ENCODE results near the gene SEL1L3.

DNA sequence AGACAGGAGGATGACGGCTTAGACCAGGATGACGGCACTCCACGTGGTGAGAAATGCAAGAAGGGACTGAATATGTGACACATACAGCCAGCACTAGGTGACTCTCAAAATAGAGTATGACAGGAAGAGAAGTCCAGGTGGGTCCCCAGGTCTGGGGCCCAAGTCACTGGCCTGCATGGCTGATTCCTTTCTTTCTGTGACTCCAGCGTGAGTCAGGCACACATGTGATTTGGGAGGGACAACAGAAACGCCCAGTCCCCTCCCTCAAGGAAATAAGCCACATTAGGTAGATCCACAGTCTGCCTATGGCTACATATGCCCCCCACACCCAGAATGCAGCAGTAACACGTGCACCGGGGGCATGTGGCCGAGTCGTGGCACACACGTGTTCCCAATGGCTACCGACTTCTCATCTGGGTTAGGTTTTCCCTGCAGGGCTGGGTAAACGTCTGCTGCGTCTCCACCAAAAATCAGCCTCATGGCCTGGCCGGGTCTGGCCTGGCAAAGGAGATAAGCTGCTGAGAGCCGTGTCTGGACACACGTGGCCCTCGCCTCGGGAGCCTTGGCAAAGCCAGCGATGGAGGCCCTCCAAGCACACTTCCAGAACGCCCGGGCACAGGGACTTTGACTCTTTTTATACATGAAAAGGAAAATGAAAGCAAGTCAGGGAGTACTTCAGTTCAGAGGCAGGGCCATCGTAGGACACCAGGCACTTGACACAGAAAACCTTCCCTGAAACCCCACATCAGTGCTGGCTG lies 19.3 kb downstream of the SEL1L3 start:
- TF ChIP-seq CTCF (IDR thresholded peaks at IDR 0.05; ENCODE audit: insufficient read depth, low read length) (no peak), POLR2AphosphoS5 (IDR thresholded peaks at IDR 0.05; ENCODE audit: low read depth) (no peak), SPI1 (IDR thresholded peaks at IDR 0.05; ENCODE audit: borderline replicate concordance, low read depth) (no peak)
- TF ChIP-seq, protein P1, sequence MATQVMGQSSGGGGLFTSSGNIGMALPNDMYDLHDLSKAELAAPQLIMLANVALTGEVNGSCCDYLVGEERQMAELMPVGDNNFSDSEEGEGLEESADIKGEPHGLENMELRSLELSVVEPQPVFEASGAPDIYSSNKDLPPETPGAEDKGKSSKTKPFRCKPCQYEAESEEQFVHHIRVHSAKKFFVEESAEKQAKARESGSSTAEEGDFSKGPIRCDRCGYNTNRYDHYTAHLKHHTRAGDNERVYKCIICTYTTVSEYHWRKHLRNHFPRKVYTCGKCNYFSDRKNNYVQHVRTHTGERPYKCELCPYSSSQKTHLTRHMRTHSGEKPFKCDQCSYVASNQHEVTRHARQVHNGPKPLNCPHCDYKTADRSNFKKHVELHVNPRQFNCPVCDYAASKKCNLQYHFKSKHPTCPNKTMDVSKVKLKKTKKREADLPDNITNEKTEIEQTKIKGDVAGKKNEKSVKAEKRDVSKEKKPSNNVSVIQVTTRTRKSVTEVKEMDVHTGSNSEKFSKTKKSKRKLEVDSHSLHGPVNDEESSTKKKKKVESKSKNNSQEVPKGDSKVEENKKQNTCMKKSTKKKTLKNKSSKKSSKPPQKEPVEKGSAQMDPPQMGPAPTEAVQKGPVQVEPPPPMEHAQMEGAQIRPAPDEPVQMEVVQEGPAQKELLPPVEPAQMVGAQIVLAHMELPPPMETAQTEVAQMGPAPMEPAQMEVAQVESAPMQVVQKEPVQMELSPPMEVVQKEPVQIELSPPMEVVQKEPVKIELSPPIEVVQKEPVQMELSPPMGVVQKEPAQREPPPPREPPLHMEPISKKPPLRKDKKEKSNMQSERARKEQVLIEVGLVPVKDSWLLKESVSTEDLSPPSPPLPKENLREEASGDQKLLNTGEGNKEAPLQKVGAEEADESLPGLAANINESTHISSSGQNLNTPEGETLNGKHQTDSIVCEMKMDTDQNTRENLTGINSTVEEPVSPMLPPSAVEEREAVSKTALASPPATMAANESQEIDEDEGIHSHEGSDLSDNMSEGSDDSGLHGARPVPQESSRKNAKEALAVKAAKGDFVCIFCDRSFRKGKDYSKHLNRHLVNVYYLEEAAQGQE (IDR thresholded peaks at IDR 0.05; ENCODE audit: insufficient replicate concordance, low read depth) = no peak
